GM18870 (cell line): ENCODE data around the gene MAP1B.
"Not testable (repeated sequence)": the region's sequence is repeated elsewhere in the genome, so short reads cannot be mapped to it uniquely, and the experiment has no call there.

Source experiments
- ATAC-seq: cut with Tn5 transposase; IDR thresholded peaks from one replicate; pipeline ENCODE4 v1.9.1; 2021; ENCODE audit warnings: moderate library complexity; ENCODE audit not compliant: unreplicated experiment

MAP1B gene

GRCh38 chr5:72107131-72107900 is at the start of gene MAP1B:
Gene MAP1B (plus strand): TSS chr5:72107475. CDS start chr5:72107532, 57 bp downstream.
- ATAC-seq, result no peak

DNA sequence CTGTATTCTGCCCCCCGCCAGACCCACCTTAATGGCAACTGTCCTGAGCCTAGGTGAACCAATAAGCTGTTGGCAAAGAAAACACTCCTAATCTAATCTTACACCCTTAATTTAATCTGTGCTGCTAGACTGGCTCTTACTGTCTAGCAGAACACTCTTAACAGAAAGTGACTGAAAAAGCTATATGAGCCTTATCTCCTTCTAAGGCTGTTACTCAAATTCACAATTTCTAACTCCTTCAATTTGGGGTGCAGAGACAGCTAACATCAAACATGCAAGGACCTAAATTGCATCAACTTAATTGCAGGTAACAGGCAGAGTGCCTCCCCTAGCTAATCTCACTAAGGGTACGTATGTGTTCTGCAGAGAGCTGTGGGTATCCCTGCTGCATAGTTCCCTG is 49.5 kb upstream of the MAP1B start:
- ATAC-seq, result no peak

DNA sequence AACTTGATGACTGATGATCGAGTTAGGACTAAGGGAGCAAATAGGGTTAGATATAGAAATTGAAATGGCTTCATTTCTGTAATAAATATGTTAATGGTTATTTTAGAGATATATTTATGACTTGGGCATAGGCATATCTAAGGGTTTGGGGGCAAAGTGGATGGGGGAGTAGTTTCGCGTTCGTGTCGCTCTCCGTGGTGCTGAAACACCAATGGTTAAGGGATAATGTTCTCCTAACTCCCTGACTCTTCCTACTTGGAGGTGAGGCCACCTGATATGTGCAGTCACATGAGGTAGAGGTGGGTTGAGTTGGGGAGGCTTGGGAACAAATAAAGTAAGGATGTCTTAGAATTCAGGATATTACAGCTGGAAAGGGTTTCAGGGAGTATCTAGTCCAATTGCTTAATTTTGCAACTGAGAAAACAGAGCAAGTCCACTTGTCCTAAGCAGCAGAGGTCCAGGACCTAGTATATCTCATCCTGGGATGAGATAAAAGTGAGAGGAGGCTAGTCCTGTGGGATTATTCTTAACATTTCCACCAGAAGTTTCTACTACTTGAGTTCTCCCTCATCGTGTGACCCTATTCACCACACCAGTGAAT is 44.0 kb upstream of the MAP1B start:
- ATAC-seq, result no peak

GRCh38 chr5:72064801-72065570 is 42.3 kb upstream of the MAP1B start:
- no peak for ATAC-seq

- ATAC-seq, result no peak
Measured at GRCh38 chr5:72065751-72066255, 41.5 kb upstream of the MAP1B start.

GRCh38 chr5:72066705-72067107 is 40.6 kb upstream of the MAP1B start:
- no peak for ATAC-seq

GRCh38 chr5:72067682-72068470 is 39.4 kb upstream of the MAP1B start:
- no peak for ATAC-seq

DNA sequence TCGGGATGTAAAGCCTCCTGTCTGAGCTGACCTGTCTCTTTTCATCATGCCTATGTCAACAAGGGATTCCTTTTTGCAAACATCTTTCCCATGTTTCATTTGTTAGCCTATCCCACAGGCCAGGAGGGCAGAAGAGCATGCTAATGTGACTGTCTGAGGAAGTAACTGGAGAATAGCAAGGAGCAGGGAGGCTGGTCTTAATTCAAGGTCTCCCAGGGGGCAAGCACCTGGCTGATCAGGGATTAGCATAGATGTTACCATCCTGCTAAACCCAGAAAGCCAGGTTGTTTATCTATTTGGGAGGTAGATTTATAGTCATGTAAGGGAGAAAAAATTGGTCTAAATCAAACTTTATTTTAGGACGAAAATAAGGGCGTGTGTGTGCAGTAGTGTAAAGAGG is 36.7 kb upstream of the MAP1B start:
- ATAC-seq, result no peak

GRCh38 chr5:72071906-72072305 is 35.4 kb upstream of the MAP1B start:
- no peak for ATAC-seq

DNA sequence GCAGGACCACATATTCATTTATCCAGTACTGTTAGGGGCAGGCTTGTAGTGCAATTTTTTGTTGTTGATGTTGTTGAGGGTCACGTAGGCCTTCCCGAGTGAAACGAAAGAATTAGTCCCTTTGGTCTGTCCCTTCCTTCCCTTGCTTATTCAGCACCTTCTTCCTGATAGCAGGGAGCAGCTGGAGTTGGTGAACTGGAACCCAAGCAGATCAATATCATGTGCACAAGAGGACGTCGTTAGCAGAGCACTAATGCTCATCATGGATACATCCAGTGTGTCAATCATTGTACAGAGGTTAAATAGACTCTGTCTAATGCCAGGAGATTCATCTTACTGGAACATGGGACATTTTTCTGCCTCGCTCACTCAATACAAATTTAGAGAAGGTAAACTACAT is 33.0 kb upstream of the MAP1B start:
- ATAC-seq, result no peak

GRCh38 chr5:72075461-72075860 is 31.8 kb upstream of the MAP1B start:
- no peak for ATAC-seq

GRCh38 chr5:72076621-72077300 is 30.5 kb upstream of the MAP1B start:
- no peak for ATAC-seq

DNA sequence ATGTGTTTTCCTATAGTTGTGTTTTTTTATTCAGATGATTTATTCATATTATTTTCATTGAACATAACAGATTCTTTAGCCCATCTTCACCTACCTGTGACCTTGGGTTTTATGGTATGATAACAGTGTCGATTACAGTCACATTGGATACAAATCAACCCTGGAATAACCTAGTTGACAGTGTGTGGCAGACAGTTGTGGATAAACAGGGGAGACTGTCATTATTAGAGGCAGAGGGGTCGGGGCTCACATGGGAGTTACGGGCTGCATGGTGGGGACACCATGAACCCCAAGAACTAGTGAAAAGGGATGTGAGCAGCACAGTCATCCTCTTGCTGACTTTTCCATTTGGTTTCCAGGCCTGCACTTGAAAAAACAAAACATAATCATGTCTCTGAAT is 29.9 kb upstream of the MAP1B start:
- no peak for ATAC-seq

DNA sequence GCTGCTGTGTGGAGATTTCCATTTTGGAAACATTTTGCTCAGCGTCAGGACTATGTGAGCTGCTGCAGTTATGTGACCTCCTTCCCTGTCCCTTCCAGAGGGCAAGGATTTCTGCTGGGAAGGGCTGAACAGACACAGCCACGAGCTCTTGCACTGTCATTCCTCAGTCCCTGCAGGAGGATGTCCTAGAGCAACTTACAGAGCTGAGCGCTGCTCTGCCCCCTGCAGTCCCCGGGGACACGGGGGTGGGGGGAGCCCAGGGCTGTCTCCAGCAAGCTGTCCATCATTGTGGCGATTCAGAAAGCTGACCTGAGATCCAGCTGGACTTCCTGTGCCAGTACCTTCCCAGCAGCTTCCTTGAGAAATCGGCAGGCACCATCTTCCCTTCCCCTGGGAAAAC is 28.0 kb upstream of the MAP1B start:
- no peak for ATAC-seq

GRCh38 chr5:72082048-72082447 is 25.2 kb upstream of the MAP1B start:
- no peak for ATAC-seq

DNA sequence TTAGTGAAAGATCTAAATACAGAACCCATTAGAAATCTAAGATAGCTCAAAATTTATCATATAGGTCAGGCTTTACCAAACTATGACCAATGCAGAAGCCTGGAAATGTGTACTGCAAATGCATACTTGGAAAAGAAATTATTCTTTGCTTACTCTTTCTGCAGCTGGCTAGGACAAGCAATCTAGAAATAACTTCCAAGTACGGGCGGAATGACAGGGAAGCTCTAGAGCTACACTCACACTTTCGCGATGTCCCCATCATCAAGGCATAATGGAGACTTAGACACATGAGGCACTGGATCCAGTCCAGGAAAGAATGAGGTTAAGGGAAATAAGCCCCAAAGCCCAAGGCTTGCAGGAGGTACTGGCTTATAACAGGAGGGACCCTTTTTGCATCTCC is 22.4 kb upstream of the MAP1B start:
- no peak for ATAC-seq

DNA sequence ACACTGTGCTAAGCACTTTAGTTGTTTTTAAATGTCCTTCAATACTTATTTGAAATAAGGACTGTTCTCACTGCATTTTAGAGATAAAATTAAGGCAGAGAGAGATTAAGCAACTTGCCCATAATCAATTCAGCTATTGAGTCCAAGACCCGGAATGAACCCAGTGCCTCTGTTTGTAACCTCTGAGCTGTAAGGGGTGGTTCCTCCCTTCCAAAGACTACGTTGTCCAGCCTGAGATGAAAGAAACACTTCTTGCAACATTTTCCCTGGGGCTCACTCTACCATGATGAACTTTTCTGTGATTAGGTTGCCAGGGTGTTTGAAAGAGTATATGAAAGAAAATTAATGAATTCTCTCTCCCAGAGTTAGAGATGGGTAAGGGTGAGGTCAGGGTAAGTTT is 22.0 kb upstream of the MAP1B start:
- no peak for ATAC-seq

DNA sequence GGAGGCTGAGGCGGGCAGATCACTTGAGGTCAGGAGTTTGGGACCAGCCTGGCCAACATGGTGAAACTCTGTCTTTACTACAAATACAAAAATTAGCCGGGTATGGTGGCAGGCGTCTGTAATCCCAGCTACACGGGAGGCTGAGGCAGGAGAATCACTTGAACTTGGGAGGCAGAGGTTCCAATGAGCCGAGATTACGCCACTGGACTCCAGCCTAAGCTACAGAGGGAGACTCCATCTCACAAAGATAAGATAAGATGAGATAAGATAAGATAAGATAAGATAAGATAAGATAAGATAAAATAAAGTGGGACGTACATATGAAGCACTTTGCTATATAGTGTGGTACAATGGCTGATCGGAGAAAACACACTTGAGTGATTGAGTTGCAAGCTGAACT is 17.6 kb upstream of the MAP1B start:
- not testable (repeated sequence) for ATAC-seq

DNA sequence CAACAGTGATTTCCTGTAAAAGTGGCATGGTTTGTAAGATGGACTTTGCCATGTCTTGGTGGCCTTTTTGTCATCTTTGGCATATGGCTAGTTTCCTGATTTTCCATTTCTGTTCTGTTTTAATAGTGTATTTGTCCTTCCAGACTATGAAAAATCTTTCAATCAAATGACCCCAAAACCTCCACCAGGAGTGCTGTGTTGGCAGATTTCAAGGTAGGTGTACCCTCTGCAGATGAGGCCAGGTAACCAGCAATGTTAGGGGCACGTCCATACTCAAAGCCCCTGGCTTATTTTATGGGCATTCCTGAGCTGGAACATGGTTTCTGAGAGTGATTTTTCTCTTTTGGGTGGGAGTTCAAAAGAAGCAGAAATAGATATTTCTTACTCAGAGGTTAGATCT is 15.2 kb upstream of the MAP1B start:
- ATAC-seq, result no peak

DNA sequence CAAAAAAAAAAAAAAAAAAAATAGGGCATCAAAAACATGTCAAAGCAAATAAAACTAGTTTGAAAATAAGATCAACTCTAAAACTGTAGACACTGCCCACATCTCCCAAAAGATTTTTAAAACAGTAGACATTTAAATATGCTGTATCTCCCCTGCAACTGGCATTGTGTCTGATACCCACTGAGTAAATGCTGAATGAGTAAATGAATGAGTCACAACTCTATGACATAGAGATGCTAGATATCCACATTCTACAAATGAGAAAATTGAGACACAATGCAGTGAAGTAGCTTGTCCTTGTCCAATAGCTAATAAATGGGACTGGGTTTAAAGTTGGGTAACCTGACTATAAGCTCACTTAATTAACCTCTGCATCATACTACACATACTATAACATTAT is 14.1 kb upstream of the MAP1B start:
- no peak for ATAC-seq
